IPS-20b (cell line): ENCODE measurements around the gene CCNT1.
"Not testable (repeated sequence)": the region's sequence is repeated elsewhere in the genome, so short reads cannot be mapped to it uniquely, and the experiment has no call there.

Experiments
- H3K27ac ChIP-seq: one replicate; pipeline ENCODE4 v1.5.1; 2013; ENCODE audit warnings: low read length
- H3K27me3 ChIP-seq: 2 replicates; pipeline ENCODE4 v1.6.1; 2013; ENCODE audit warnings: mild to moderate bottlenecking, low read length, inconsistent platforms; ENCODE audit not compliant: insufficient read depth
- H3K36me3 ChIP-seq: 2 replicates; pipeline ENCODE4 v1.6.1; 2013; ENCODE audit warnings: low read depth, mild to moderate bottlenecking, inconsistent platforms, low read length, moderate library complexity; ENCODE audit not compliant: insufficient read depth
- H3K4me1 ChIP-seq: 2 replicates; pipeline ENCODE4 v1.6.1; 2013; ENCODE audit warnings: mild to moderate bottlenecking, control low read depth, inconsistent platforms, low read length, moderate library complexity; ENCODE audit not compliant: insufficient read depth
- H3K4me3 ChIP-seq: 2 replicates; pipeline ENCODE4 v1.5.1; 2013; ENCODE audit warnings: mild to moderate bottlenecking, low read length, inconsistent platforms
- H3K9ac ChIP-seq: 2 replicates; pipeline ENCODE4 v1.6.1; 2013; ENCODE audit warnings: low read depth, mild to moderate bottlenecking, inconsistent platforms, low read length, moderate library complexity
- H3K9me3 ChIP-seq: 2 replicates; pipeline ENCODE4 v1.6.1; 2013; ENCODE audit warnings: mild to moderate bottlenecking, low read depth, low read length, inconsistent platforms; ENCODE audit not compliant: insufficient read depth

The CCNT1 gene

DNA sequence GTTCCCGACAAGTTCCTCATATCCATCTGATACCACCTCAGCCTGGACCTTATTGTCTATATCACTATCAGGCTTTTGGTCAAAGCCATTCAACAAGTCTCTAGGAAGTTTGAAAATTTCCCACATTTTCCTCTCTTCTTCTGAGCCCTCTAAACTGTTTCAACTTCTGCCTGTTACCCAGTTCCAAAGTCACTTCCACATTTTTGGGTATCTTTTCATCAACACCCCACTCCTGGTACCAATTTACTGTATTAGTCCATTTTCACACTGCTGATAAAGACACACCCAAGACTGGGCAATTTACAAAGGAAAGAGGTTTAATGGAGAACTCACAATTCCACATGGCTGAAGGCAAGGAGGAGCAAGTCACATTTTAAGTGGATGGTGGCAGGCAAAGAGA lies 4.2 kb upstream of the CCNT1 start:
- not testable (repeated sequence) for H3K9ac ChIP-seq, H3K4me3 ChIP-seq, H3K36me3 ChIP-seq, H3K27ac ChIP-seq, H3K4me1 ChIP-seq, H3K27me3 ChIP-seq
- H3K9me3 ChIP-seq, result peaks cover 17% of the 10 kb centered on the region; the same call in 1 of the 2 replicates

DNA sequence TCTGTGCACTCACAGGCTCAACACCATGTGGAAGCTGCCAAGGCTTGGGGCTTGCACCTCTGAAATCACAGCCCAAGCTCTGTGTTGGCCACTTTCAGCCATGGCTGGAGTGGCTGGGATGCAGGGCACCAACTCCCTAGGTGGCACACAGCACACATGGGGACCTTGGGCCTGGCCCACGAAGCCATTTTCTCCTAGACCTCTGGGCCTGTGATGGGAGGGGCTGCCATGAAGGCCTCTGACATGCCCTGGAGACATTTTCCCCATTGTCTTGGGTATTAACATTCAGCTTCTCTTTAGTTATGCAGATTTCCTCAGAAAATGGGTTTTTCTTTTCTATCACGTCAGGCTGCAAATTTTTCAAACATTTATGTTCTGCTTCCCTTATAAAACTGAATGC lies 3.7 kb upstream of the CCNT1 start:
- not testable (repeated sequence) for H3K4me3 ChIP-seq, H3K36me3 ChIP-seq, H3K9ac ChIP-seq, H3K27ac ChIP-seq, H3K4me1 ChIP-seq, H3K27me3 ChIP-seq
- peaks cover 17% of the 10 kb centered on the region; the same call in 1 of the 2 replicates for H3K9me3 ChIP-seq

DNA sequence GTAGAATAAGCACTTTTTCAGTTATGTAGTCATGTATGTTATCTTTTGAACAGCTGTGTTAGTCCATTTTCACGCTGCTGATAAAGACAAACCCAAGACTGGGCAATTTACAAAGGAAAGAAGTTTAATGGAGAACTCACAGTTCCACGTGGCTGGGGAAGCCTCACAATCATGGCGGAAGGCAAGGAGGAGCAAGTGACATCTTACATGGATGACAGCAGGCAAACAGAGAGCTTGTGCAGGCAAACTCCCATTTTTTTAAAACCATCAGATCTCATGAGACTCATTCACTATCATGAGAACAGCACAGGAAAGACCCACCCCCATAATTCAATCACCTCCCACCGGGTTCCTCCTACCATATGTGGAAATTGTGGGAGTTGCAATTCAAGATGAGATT lies 2.5 kb upstream of the CCNT1 start:
- not testable (repeated sequence) for H3K36me3 ChIP-seq, H3K4me1 ChIP-seq, H3K4me3 ChIP-seq, H3K27me3 ChIP-seq, H3K27ac ChIP-seq, H3K9ac ChIP-seq
- H3K9me3 ChIP-seq, result peaks cover 17% of the 10 kb centered on the region; the same call in 1 of the 2 replicates

DNA sequence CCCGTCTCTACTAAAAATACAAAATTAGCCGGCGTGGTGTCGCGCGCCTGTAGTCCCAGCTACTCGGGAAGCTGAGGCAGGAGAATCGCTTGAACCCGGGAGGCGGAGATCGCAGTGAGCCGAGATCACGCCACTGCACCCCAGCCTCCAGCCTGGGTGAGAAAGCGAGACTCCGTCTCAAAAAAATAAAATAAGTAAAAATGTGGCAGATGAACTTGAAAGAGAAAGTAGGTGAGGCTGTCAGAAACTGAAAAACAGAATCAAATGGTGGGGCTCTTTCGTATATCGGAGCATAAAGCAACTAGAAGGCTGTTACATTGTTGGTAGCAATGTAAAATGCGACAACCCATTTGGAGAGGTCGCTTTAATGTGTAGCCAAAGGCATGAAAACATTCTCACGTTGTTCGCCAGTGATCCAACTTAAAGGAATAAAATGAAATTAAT lies 767 bp upstream of the CCNT1 start:
- H3K4me1 ChIP-seq, result peaks cover 2% of the 10 kb centered on the region; the same call in 1 of the 2 replicates
- H3K9ac ChIP-seq, result peak overlapping the region; percentile 93
- H3K9me3 ChIP-seq, result peaks cover 11% of the 10 kb centered on the region; the same call in 1 of the 2 replicates
- H3K36me3 ChIP-seq, result peaks cover 25% of the 10 kb centered on the region
- H3K27ac ChIP-seq, result peak overlapping the region; percentile 88
- H3K27me3 ChIP-seq, result no peaks in the 10 kb centered on the region
- peak overlapping the region; percentile 86 for H3K4me3 ChIP-seq

- Histone ChIP-seq H3K4me1 (peaks cover 2% of the 10 kb centered on the region; the same call in 1 of the 2 replicates), H3K4me3 (peak overlapping the region; percentile 86), H3K36me3 (peaks cover 34% of the 10 kb centered on the region), H3K27ac (peak overlapping the region; percentile 41), H3K9ac (peak overlapping the region; percentile 93), H3K9me3 (peaks cover 8% of the 10 kb centered on the region; the same call in 1 of the 2 replicates), H3K27me3 (no peaks in the 10 kb centered on the region)
These were observed 377 bp downstream of the CCNT1 start for GRCh38 chr12:48716168-48716492.

DNA sequence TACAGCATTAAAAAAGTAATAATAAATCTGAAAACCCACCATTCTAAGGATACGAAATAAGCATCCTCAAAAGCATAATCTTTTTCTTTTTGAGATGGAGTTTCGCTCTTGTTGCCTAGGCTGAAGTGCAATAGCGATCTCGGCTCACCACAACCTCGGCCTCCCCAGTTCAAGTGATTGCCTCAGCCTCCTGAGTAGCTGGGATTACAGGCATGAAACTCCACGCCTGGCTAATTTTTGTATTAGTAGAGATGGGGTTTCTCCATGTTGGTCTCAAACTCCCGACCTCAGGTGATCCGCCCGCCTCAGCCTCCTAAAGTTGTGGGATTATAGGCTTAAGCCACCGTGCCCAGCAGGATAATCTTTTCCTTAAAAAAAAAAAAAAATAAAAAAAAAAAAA lies 4.3 kb downstream of the CCNT1 start:
- Histone ChIP-seq H3K27me3 (no peaks in the 10 kb centered on the region), H3K4me1 (peaks cover 2% of the 10 kb centered on the region; the same call in 1 of the 2 replicates), H3K27ac (no peak overlapping the region), H3K9me3 (no peaks in the 10 kb centered on the region), H3K9ac (no peak overlapping the region), H3K4me3 (no peak overlapping the region), H3K36me3 (peaks cover 69% of the 10 kb centered on the region)

GRCh38 chr12:48698822-48699221 lies 17.7 kb downstream of the CCNT1 start:
- H3K27me3 ChIP-seq, H3K9me3 ChIP-seq, H3K4me1 ChIP-seq, H3K27ac ChIP-seq, H3K9ac ChIP-seq, H3K4me3 ChIP-seq: not testable (repeated sequence)
- peaks cover 87% of the 10 kb centered on the region for H3K36me3 ChIP-seq

- no peaks in the 10 kb centered on the region for H3K27me3 ChIP-seq
- H3K27ac ChIP-seq, result no peak overlapping the region
- H3K4me3 ChIP-seq, result no peak overlapping the region
- H3K4me1 ChIP-seq, result no peaks in the 10 kb centered on the region
- peaks cover 88% of the 10 kb centered on the region for H3K36me3 ChIP-seq
- H3K9ac ChIP-seq, result no peak overlapping the region
- H3K9me3 ChIP-seq, result no peaks in the 10 kb centered on the region
These were observed 19.9 kb downstream of the CCNT1 start for GRCh38 chr12:48696626-48697025.

- Histone ChIP-seq H3K4me3 (no peak overlapping the region), H3K4me1 (no peaks in the 10 kb centered on the region), H3K9me3 (no peaks in the 10 kb centered on the region), H3K36me3 (peaks cover 94% of the 10 kb centered on the region), H3K9ac (no peak overlapping the region), H3K27ac (no peak overlapping the region), H3K27me3 (no peaks in the 10 kb centered on the region)
These were observed 20.6 kb downstream of the CCNT1 start for GRCh38 chr12:48695859-48696258.

- Histone ChIP-seq H3K9ac (no peak overlapping the region), H3K27me3 (no peaks in the 10 kb centered on the region), H3K4me3 (no peak overlapping the region), H3K9me3 (no peaks in the 10 kb centered on the region), H3K36me3 (peaks cover 94% of the 10 kb centered on the region), H3K4me1 (no peaks in the 10 kb centered on the region), H3K27ac (no peak overlapping the region)
These were observed 22.5 kb downstream of the CCNT1 start for GRCh38 chr12:48694038-48694437.

DNA sequence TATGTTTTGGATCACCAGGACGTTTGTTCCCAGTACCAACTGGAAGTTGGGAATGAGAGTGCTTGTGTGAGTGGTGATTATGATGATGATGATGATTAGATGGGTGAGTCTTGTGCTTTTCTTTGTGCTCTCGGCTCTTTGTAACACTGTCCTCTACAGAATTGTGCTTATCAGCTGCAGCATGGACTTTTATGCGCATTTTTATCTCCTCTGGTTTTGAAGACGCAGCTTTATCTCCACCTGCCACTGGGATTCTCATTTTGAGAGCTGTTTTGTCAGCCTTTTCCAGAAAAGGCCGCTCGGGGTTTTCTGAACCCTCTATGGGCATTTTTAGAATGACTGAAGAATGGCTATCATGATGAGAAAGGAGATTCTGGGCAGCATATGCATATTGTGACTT lies 22.9 kb downstream of the CCNT1 start:
- Histone ChIP-seq H3K9ac (no peak overlapping the region), H3K27me3 (no peaks in the 10 kb centered on the region), H3K4me3 (no peak overlapping the region), H3K4me1 (no peaks in the 10 kb centered on the region), H3K9me3 (no peaks in the 10 kb centered on the region), H3K36me3 (peaks cover 94% of the 10 kb centered on the region), H3K27ac (no peak overlapping the region)

GRCh38 chr12:48691826-48692487 lies 24.6 kb downstream of the CCNT1 start:
- H3K4me3 ChIP-seq, result no peak overlapping the region
- no peaks in the 10 kb centered on the region for H3K9me3 ChIP-seq
- no peaks in the 10 kb centered on the region for H3K4me1 ChIP-seq
- no peaks in the 10 kb centered on the region for H3K27me3 ChIP-seq
- H3K9ac ChIP-seq, result no peak overlapping the region
- H3K27ac ChIP-seq, result no peak overlapping the region
- peaks cover 88% of the 10 kb centered on the region for H3K36me3 ChIP-seq
